ENCODE data around the gene PCBP3. TPM values are rescaled to one million over a fixed set of nuclear protein-coding genes. Genes with fewer than 3 reads are reported as not detected.
"Not testable (repeated sequence)": the region's sequence is repeated elsewhere in the genome, so short reads cannot be mapped to it uniquely, and the experiment has no call there.

The PCBP3 gene
- total RNA-seq, 6 experiments from 2014 or later: 0.37 to 1.5 (median 0.69) TPM

DNA sequence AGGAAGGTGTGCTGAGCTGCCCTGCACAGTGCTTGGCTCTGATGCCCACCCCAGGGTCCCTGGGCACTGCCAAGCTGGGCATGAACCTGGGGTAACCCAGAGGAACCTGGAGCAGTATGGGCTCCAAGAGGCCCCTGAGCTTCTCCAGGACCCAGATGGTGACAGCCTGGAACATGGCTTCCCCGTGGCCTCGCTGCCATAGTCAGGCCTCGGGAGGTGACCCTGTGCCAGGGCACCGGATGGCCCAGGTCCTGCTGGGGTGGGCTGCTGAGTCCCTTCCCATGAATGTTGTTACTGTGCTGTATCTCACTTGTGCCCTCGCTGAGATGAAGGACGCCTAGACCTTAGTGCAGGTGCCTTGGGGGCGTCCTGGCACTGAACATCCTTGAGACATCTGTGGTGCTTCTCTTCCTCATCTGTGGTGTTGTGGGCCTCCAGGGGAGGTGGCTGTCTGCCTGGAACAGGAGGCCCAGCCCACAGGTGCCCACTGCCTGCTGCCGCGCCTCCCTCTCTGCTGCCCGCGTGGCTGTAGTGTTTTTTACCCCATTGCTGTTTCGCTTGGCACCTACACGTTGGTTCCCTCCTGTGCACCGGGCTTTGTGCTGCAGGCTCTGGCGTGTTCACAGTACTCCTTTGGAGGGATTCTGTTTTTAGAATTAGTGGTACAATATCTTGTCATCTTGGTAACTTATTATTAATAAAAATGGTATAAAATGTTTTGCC, 160.3 kb downstream of the PCBP3 start:
- TF ChIP-seq, protein P1, sequence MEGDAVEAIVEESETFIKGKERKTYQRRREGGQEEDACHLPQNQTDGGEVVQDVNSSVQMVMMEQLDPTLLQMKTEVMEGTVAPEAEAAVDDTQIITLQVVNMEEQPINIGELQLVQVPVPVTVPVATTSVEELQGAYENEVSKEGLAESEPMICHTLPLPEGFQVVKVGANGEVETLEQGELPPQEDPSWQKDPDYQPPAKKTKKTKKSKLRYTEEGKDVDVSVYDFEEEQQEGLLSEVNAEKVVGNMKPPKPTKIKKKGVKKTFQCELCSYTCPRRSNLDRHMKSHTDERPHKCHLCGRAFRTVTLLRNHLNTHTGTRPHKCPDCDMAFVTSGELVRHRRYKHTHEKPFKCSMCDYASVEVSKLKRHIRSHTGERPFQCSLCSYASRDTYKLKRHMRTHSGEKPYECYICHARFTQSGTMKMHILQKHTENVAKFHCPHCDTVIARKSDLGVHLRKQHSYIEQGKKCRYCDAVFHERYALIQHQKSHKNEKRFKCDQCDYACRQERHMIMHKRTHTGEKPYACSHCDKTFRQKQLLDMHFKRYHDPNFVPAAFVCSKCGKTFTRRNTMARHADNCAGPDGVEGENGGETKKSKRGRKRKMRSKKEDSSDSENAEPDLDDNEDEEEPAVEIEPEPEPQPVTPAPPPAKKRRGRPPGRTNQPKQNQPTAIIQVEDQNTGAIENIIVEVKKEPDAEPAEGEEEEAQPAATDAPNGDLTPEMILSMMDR (IDR thresholded peaks at IDR 0.05): no peak
- TF ChIP-seq POLR2A (IDR thresholded peaks at IDR 0.05): no peak
- no peak overlapping the region for H3K4me3 ChIP-seq
- no peaks in the 10 kb centered on the region for H3K36me3 ChIP-seq
- H3K27ac ChIP-seq: no peak overlapping the region
- no peaks in the 10 kb centered on the region for H3K27me3 ChIP-seq
- intact Hi-C loops (cut with DNase I): no loop called here
- no peak for DNase-seq
- no peaks in the 10 kb centered on the region for H3K9me3 ChIP-seq
- 75% methylated on average over 7 of the region's 15 CpGs for WGBS (ENCODE audit: insufficient coverage, low coverage, low lambda C conversion rate, missing lambda C conversion rate)
- no peaks in the 10 kb centered on the region for H3K4me1 ChIP-seq
- ATAC-seq: no peak

- Histone ChIP-seq H3K9me3 (no peaks in the 10 kb centered on the region), H3K36me3 (no peaks in the 10 kb centered on the region), H3K4me1 (no peaks in the 10 kb centered on the region), H3K27me3 (no peaks in the 10 kb centered on the region), H3K4me3 (no peak overlapping the region), H3K27ac (no peak overlapping the region)
- intact Hi-C loops (cut with DNase I): no loop called here
- no peak for TF ChIP-seq POLR2A (IDR thresholded peaks at IDR 0.05)
- TF ChIP-seq, protein P1 (IDR thresholded peaks at IDR 0.05): no peak
- no peak for DNase-seq
- no peak for ATAC-seq
- no CpG with 5 or more reads among the region's 13 CpGs for WGBS (ENCODE audit: insufficient coverage, low coverage, low lambda C conversion rate, missing lambda C conversion rate)
Measured at GRCh38 chr21:45804809-45805313, 161.3 kb downstream of the PCBP3 start.

- TF ChIP-seq, protein P1 (IDR thresholded peaks at IDR 0.05): no peak
- no peak for TF ChIP-seq POLR2A (IDR thresholded peaks at IDR 0.05)
- no peak overlapping the region for H3K4me3 ChIP-seq
- no peaks in the 10 kb centered on the region for H3K4me1 ChIP-seq
- no peaks in the 10 kb centered on the region for H3K9me3 ChIP-seq
- H3K27me3 ChIP-seq: no peaks in the 10 kb centered on the region
- no peak overlapping the region for H3K27ac ChIP-seq
- intact Hi-C loops (cut with DNase I): no loop called here
- DNase-seq: no peak
- no peaks in the 10 kb centered on the region for H3K36me3 ChIP-seq
- 100% methylated on average over 1 of the region's 6 CpGs for WGBS (ENCODE audit: insufficient coverage, low coverage, low lambda C conversion rate, missing lambda C conversion rate)
- ATAC-seq: peak in 1 of 4 donors; percentile 10
Measured at GRCh38 chr21:45805321-45805720, 161.8 kb downstream of the PCBP3 start.

GRCh38 chr21:45806042-45806441, 162.5 kb downstream of the PCBP3 start:
- Histone ChIP-seq H3K4me3 (no peak overlapping the region), H3K27me3 (no peaks in the 10 kb centered on the region), H3K9me3 (no peaks in the 10 kb centered on the region), H3K4me1 (no peaks in the 10 kb centered on the region), H3K27ac (no peak overlapping the region), H3K36me3 (no peaks in the 10 kb centered on the region)
- DNase-seq: no peak
- no peak for ATAC-seq
- TF ChIP-seq, protein P1 (IDR thresholded peaks at IDR 0.05): no peak
- no peak for TF ChIP-seq POLR2A (IDR thresholded peaks at IDR 0.05)
- intact Hi-C loops (cut with DNase I): no loop called here
- WGBS (ENCODE audit: insufficient coverage, low coverage, low lambda C conversion rate, missing lambda C conversion rate): 60% methylated on average over 1 of the region's 11 CpGs

DNA sequence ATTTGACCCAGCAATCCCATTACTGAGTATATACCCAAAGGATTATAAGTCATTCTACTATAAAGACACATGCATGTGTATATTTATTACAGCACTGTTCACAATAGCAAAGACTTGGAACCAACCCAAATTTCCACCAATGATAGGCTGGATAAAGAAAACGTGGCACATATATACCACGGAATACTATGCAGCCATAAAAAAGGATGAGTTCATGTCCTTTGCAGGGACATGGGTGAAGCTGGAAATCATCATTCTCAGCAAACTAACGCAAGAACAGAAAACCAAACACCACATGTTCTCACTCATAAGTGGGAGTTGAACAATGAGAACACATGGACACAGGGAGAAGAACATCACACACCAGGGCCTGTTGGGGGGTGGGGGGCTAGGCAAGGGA, 165.1 kb downstream of the PCBP3 start:
- H3K27me3 ChIP-seq; H3K4me3 ChIP-seq; intact Hi-C loops (cut with DNase I); H3K9me3 ChIP-seq; DNase-seq; H3K36me3 ChIP-seq; H3K27ac ChIP-seq; ATAC-seq; H3K4me1 ChIP-seq: not testable (repeated sequence)
- WGBS (ENCODE audit: insufficient coverage, low coverage, low lambda C conversion rate, missing lambda C conversion rate): 65% methylated on average over 3 of the region's 3 CpGs

Measured in right lobe of liver (tissue), 6 donors.